ENCODE results near the gene ELAVL1.

Gene ELAVL1

GRCh38 chr19:7986321-7987113 is 18.9 kb downstream of the ELAVL1 start:
- peak; percentile 83 for DNase-seq (ENCODE audit: low read depth, low spot score)

- DNase-seq (ENCODE audit: low read depth, low spot score): no peak
Measured at GRCh38 chr19:7985481-7985911, 19.9 kb downstream of the ELAVL1 start.

- DNase-seq (ENCODE audit: low read depth, low spot score): no peak
Measured at GRCh38 chr19:7983995-7984837, 21.2 kb downstream of the ELAVL1 start.

- DNase-seq (ENCODE audit: low read depth, low spot score): no peak
Measured at GRCh38 chr19:7983286-7983950, 22.0 kb downstream of the ELAVL1 start.

GRCh38 chr19:7982651-7983099 is 22.8 kb downstream of the ELAVL1 start:
- no peak for DNase-seq (ENCODE audit: low read depth, low spot score)

GRCh38 chr19:7982103-7982502 is 23.3 kb downstream of the ELAVL1 start:
- DNase-seq (ENCODE audit: low read depth, low spot score): no peak

- no peak for DNase-seq (ENCODE audit: low read depth, low spot score)
Measured at GRCh38 chr19:7981661-7982060, 23.8 kb downstream of the ELAVL1 start.

- DNase-seq (ENCODE audit: low read depth, low spot score): no peak
Measured at GRCh38 chr19:7981199-7981598, 24.2 kb downstream of the ELAVL1 start.

- no peak for DNase-seq (ENCODE audit: low read depth, low spot score)
Measured at GRCh38 chr19:7980635-7981121, 24.8 kb downstream of the ELAVL1 start.

- no peak for DNase-seq (ENCODE audit: low read depth, low spot score)
Measured at GRCh38 chr19:7980168-7980567, 25.3 kb downstream of the ELAVL1 start.

GRCh38 chr19:7979559-7979958 is 25.9 kb downstream of the ELAVL1 start:
- DNase-seq (ENCODE audit: low read depth, low spot score): no peak

GRCh38 chr19:7979011-7979410 is 26.4 kb downstream of the ELAVL1 start:
- no peak for DNase-seq (ENCODE audit: low read depth, low spot score)

GRCh38 chr19:7978179-7978825 is 27.1 kb downstream of the ELAVL1 start:
- DNase-seq (ENCODE audit: low read depth, low spot score): no peak

GRCh38 chr19:7977723-7978040 is 27.8 kb downstream of the ELAVL1 start:
- DNase-seq (ENCODE audit: low read depth, low spot score): no peak

GRCh38 chr19:7977021-7977722 is 28.3 kb downstream of the ELAVL1 start:
- no peak for DNase-seq (ENCODE audit: low read depth, low spot score)

GRCh38 chr19:7976461-7976860 is 29.0 kb downstream of the ELAVL1 start:
- DNase-seq (ENCODE audit: low read depth, low spot score): no peak

GRCh38 chr19:7975037-7975436 is 30.4 kb downstream of the ELAVL1 start:
- peak; percentile 23 for DNase-seq (ENCODE audit: low read depth, low spot score)

- DNase-seq (ENCODE audit: low read depth, low spot score): no peak
Measured at GRCh38 chr19:7973883-7974282, 31.6 kb downstream of the ELAVL1 start.

GRCh38 chr19:7971553-7972520 is 33.6 kb downstream of the ELAVL1 start:
- DNase-seq (ENCODE audit: low read depth, low spot score): no peak

Data from astrocyte of the hippocampus (primary cell).